ENCODE results near the gene ELK3. TPM values are rescaled to one million over a fixed set of nuclear protein-coding genes. Genes with fewer than 3 reads are reported as not detected.

The ELK3 gene
- total RNA-seq, 2 experiments from 2014 or later = 46.3 TPM

DNA sequence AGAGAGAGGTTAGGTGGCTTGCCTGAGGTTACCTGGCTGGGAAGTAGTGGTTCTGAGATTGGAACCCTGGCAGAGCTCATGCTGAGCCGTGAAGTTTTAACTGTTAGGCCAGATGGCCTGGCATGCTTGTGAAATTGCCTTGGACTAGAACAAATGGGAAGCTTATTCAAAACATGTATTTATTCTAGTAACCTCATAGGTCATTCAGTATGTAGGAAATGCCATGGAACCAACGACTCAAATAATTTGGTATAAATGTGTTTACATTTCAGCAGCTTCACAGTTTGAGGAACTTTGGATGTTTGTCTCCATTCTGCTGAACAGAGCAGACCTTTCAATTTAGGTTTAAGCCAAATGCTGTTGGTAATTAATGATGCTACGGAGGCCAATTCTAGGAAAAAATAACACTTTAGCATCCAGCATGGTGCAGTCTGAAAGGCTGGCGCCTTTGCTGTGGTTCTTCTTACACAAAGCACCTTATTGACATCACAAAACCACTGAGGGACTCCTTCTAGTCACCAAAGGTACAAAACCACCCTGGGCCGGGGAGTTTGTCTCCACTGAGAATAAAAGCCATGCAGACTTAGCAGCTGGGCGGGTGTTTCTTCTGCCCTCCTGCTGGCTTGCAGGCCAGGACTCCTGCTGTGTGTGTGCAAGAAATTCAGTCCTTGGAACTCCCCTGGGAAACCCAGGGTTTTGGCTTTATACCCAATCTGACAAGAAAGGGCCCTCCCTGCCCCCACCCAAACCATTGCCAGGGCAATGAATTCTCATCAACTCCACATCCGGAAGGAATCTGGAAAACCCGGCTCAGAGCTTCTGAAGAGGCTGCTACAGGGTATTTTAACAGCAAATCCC lies 64.2 kb downstream of the ELK3 start:
- CTCF ChIA-PET = interaction anchor here (0.9 to 1.4 kb wide), 3 partner anchors 143 to 259 kb away, joined by 3 to 5 read pairs (median 3); no protein-coding TSS in a partner anchor

DNA sequence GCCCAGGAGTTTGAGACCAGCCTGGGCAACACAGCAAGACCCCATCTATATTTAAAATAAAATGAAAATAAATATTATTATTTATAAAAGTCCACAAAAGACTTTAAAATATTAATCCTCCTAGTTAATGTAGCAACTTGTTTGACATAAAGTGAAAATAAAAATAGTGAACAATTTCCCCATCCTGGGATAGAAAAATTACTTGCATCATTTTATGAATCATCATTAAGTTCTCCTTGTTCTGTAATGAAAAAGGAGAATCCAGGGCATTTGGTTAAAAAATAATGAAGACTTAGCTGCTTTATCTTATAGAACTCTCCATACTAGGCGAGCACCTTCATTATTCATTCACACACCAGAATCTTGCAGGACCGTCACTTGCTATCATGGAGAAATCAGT lies 66.1 kb downstream of the ELK3 start:
- ChIA-PET POLR2A (no interaction called here), CTCF (interaction anchor here (0.5 to 1.8 kb wide), 3 partner anchors 9 to 257 kb away, joined by 3 to 6 read pairs (median 4); no protein-coding TSS in a partner anchor)
- Mint-ChIP-seq H3K9me3 (no peaks in the 10 kb centered on the region), H3K27ac (no peak overlapping the region), H3K4me1 (peaks cover 3% of the 10 kb centered on the region), H3K36me3 (ENCODE audit: low read depth) (peaks cover 55% of the 10 kb centered on the region), H3K4me3 (no peak overlapping the region), H3K27me3 (no peaks in the 10 kb centered on the region)
- DNase-seq = no peak

More for the DNA sequence above, 64.2 kb downstream of the ELK3 start:
- Mint-ChIP-seq H3K27ac (no peak overlapping the region), H3K36me3 (ENCODE audit: low read depth) (peaks cover 43% of the 10 kb centered on the region), H3K27me3 (no peaks in the 10 kb centered on the region), H3K9me3 (no peaks in the 10 kb centered on the region), H3K4me3 (no peak overlapping the region), H3K4me1 (peaks cover 7% of the 10 kb centered on the region)
- DNase-seq = peak; percentile 32
- POLR2A ChIA-PET = interaction anchor here (0.9 to 1.7 kb wide), 4 partner anchors 17 to 258 kb away, joined by 3 to 4 read pairs (median 3); no protein-coding TSS in a partner anchor

GRCh38 chr12:96260644-96261043 lies 66.5 kb downstream of the ELK3 start:
- Mint-ChIP-seq H3K9me3 (no peaks in the 10 kb centered on the region), H3K27ac (no peak overlapping the region), H3K27me3 (no peaks in the 10 kb centered on the region), H3K4me3 (no peak overlapping the region), H3K4me1 (peaks cover 2% of the 10 kb centered on the region), H3K36me3 (ENCODE audit: low read depth) (peaks cover 56% of the 10 kb centered on the region)
- no peak for DNase-seq
- ChIA-PET CTCF (interaction anchor here (0.5 to 1.8 kb wide), 3 partner anchors 9 to 256 kb away, joined by 3 to 6 read pairs (median 4); no protein-coding TSS in a partner anchor), POLR2A (no interaction called here)

- Mint-ChIP-seq H3K4me3 (no peak overlapping the region), H3K9me3 (no peaks in the 10 kb centered on the region), H3K27me3 (no peaks in the 10 kb centered on the region), H3K36me3 (ENCODE audit: low read depth) (peaks cover 62% of the 10 kb centered on the region), H3K4me1 (peaks cover 4% of the 10 kb centered on the region), H3K27ac (peak overlapping the region; percentile 17)
- POLR2A ChIA-PET = no interaction called here
- CTCF ChIA-PET = interaction anchor here (1.3 to 1.8 kb wide), 2 partner anchors 10 to 255 kb away, joined by 3 to 6 read pairs; no protein-coding TSS in a partner anchor
- DNase-seq = no peak
These were observed 67.4 kb downstream of the ELK3 start for GRCh38 chr12:96261557-96261956.

DNA sequence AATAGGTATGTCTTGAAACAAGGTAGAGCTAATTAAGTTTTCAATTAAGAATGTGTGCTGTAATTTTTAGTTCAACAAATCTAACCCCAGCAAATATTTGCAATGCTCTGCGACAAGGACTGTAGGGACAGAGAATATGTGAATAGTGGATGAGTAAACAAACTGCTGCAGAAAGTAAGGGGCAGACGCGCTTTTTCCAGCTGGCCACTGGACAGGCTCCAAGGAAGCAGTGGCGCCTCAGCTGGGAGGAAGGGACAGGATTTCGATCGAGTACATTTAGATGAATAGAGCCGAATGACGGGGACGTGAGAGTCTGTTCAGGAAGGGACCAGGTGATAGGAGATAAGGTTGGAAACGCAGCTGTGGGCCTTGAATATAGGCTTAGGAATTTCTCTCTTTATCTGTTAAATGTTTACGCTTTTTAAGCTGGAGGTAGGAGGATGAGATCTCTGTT lies 69.3 kb downstream of the ELK3 start:
- Mint-ChIP-seq H3K27ac (no peak overlapping the region), H3K4me3 (no peak overlapping the region), H3K4me1 (peaks cover 7% of the 10 kb centered on the region), H3K9me3 (no peaks in the 10 kb centered on the region), H3K36me3 (ENCODE audit: low read depth) (peaks cover 69% of the 10 kb centered on the region), H3K27me3 (no peaks in the 10 kb centered on the region)
- ChIA-PET POLR2A (interaction anchor here (1.0 to 1.5 kb wide), 3 partner anchors 9 to 138 kb away, joined by 3 to 7 read pairs (median 4); no protein-coding TSS in a partner anchor), CTCF (interaction anchor here (0.6 to 1.0 kb wide), 2 partner anchors 253 to 720 kb away, joined by 3 to 4 read pairs; no protein-coding TSS in a partner anchor)
- no peak for DNase-seq

DNA sequence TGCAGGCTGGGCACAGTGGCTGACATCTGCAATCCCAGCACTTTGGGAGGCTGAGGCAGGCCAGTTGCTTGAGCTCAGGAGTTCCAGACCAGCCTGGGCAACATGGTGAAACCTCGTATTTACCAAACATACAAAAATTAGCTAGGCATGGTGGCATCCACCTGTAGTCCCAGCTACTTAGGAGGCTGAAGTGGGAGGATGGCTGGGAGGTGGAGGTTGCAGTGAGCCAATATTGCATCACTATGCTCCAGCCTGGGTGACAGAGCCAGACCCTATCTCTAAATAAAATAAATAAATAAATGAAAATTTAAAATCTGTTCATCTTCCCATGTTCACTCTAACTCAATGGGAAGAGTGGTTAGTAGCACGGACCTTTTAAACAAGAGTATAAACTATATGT lies 71.2 kb downstream of the ELK3 start:
- no peak overlapping the region for H3K4me3 Mint-ChIP-seq
- CTCF ChIA-PET = interaction anchor here (1.2 to 2.9 kb wide), 3 partner anchors 50 to 252 kb away, joined by 3 to 8 read pairs (median 4); partner anchors contain the start of gene CDK17
- no peaks in the 10 kb centered on the region for H3K27me3 Mint-ChIP-seq
- POLR2A ChIA-PET = interaction anchor here (0.7 to 2.7 kb wide), 3 partner anchors 9 to 135 kb away, joined by 3 to 12 read pairs (median 8); partner anchors contain the start of gene CDK17
- H3K36me3 Mint-ChIP-seq (ENCODE audit: low read depth) = peaks cover 76% of the 10 kb centered on the region
- no peak overlapping the region for H3K27ac Mint-ChIP-seq
- H3K4me1 Mint-ChIP-seq = peaks cover 5% of the 10 kb centered on the region
- no peak for DNase-seq
- no peaks in the 10 kb centered on the region for H3K9me3 Mint-ChIP-seq

GRCh38 chr12:96265836-96266235 lies 71.7 kb downstream of the ELK3 start:
- ChIA-PET CTCF (interaction anchor here (1.2 to 2.9 kb wide), 3 partner anchors 51 to 251 kb away, joined by 3 to 8 read pairs (median 4); partner anchors contain the start of gene CDK17), POLR2A (interaction anchor here (0.7 to 2.7 kb wide), 3 partner anchors 10 to 134 kb away, joined by 3 to 12 read pairs (median 8); partner anchors contain the start of gene CDK17)
- Mint-ChIP-seq H3K36me3 (ENCODE audit: low read depth) (peaks cover 76% of the 10 kb centered on the region), H3K27ac (no peak overlapping the region), H3K9me3 (no peaks in the 10 kb centered on the region), H3K27me3 (no peaks in the 10 kb centered on the region), H3K4me1 (peaks cover 5% of the 10 kb centered on the region), H3K4me3 (no peak overlapping the region)
- no peak for DNase-seq

DNA sequence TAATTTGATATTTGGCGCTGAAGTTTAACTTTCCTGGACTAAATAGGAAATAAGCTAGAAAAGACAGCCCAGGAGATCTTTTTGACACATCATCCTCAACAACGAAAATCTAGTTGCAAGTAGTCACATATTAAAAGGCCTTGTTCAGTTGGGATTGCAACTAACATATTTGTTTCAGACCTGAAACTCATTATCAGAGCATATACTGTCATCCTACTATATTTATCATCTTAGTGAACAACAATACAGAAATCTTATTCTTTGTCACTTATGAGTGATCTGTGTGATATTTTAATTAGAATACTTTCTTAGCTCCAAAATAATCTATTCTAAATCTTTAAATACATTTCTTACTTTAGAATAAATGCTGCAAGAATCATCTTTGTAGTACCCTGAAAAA lies 72.1 kb downstream of the ELK3 start:
- POLR2A ChIA-PET = interaction anchor here (0.7 to 2.7 kb wide), 3 partner anchors 10 to 134 kb away, joined by 3 to 12 read pairs (median 8); partner anchors contain the start of gene CDK17

GRCh38 chr12:96271469-96272199 lies 77.5 kb downstream of the ELK3 start:
- H3K27me3 Mint-ChIP-seq = no peaks in the 10 kb centered on the region
- H3K27ac Mint-ChIP-seq = peak overlapping the region; percentile 31
- peaks cover 81% of the 10 kb centered on the region for H3K36me3 Mint-ChIP-seq (ENCODE audit: low read depth)
- H3K9me3 Mint-ChIP-seq = no peaks in the 10 kb centered on the region
- POLR2A ChIA-PET = interaction anchor here (1.1 kb wide), 1 partner anchor 130 kb away, joined by 3 read pairs; no protein-coding TSS in a partner anchor
- CTCF ChIA-PET = interaction anchor here (1.3 kb wide), 1 partner anchor 245 kb away, joined by 3 read pairs; no protein-coding TSS in a partner anchor
- no peak overlapping the region for H3K4me3 Mint-ChIP-seq
- H3K4me1 Mint-ChIP-seq = peaks cover 10% of the 10 kb centered on the region
- no peak for DNase-seq

More for the DNA sequence above, 72.1 kb downstream of the ELK3 start:
- Mint-ChIP-seq H3K4me1 (peaks cover 5% of the 10 kb centered on the region), H3K36me3 (ENCODE audit: low read depth) (peaks cover 74% of the 10 kb centered on the region), H3K27me3 (no peaks in the 10 kb centered on the region), H3K27ac (no peak overlapping the region), H3K4me3 (no peak overlapping the region), H3K9me3 (no peaks in the 10 kb centered on the region)
- CTCF ChIA-PET = interaction anchor here (1.2 to 2.9 kb wide), 3 partner anchors 51 to 251 kb away, joined by 3 to 8 read pairs (median 4); partner anchors contain the start of gene CDK17
- DNase-seq = no peak

DNA sequence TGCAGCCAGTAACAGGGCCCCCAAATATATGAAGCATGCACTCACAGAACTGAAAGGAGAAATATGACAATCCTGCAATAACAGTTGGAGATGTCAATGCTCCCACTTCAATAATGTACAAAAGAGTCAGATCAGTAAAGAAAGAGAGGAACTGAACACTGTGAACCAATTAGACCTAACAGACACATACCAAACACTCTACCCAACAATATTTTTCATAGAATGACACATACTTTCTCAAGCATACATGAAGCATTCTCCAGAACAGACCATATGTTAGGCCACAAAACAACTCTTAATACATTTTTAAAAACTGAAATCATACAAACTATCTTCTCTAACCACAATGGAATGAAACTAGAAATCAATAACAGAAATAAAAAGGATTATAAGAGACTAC lies 80.2 kb downstream of the ELK3 start:
- ChIA-PET CTCF (no interaction called here), POLR2A (no interaction called here)
- Mint-ChIP-seq H3K27me3 (no peaks in the 10 kb centered on the region), H3K36me3 (ENCODE audit: low read depth) (peaks cover 74% of the 10 kb centered on the region), H3K4me3 (no peak overlapping the region), H3K4me1 (peaks cover 7% of the 10 kb centered on the region), H3K9me3 (no peaks in the 10 kb centered on the region), H3K27ac (no peak overlapping the region)
- no peak for DNase-seq

DNA sequence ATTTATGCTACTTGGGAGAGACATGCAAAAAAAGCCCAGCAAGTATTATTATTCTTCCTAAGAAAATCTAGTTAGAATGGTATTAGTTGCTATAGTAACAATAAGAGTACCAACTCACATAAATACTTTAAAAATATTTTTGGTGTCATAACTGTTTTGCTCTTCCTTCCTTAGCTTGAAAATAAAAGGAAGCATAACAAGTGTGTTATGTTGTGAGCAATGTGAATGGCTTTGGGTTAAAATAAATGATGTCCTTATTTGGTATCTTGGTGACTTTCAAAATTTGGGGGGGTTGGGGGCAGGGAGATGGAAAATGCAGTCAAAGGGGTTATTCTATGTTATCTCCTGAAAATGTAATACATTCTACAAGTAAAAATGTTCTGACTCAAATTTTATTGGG lies 91.0 kb downstream of the ELK3 start:
- no peak for DNase-seq
- POLR2A ChIA-PET = interaction anchor here (1.0 to 1.1 kb wide), 2 partner anchors 114 to 115 kb away, joined by 3 read pairs; partner anchors contain the start of gene CDK17
- no peak overlapping the region for H3K4me3 Mint-ChIP-seq
- no peaks in the 10 kb centered on the region for H3K27me3 Mint-ChIP-seq
- CTCF ChIA-PET = interaction anchor here (0.7 kb wide), 1 partner anchor 9 kb away, joined by 3 read pairs; no protein-coding TSS in a partner anchor
- no peaks in the 10 kb centered on the region for H3K9me3 Mint-ChIP-seq
- no peak overlapping the region for H3K27ac Mint-ChIP-seq
- peaks cover 8% of the 10 kb centered on the region for H3K4me1 Mint-ChIP-seq
- H3K36me3 Mint-ChIP-seq (ENCODE audit: low read depth) = peaks cover 73% of the 10 kb centered on the region

GRCh38 chr12:96289067-96289466 lies 94.9 kb downstream of the ELK3 start:
- H3K9me3 Mint-ChIP-seq = no peaks in the 10 kb centered on the region
- no peak overlapping the region for H3K27ac Mint-ChIP-seq
- H3K4me3 Mint-ChIP-seq = no peak overlapping the region
- H3K27me3 Mint-ChIP-seq = no peaks in the 10 kb centered on the region
- no peak for DNase-seq
- CTCF ChIA-PET = no interaction called here
- peaks cover 8% of the 10 kb centered on the region for H3K4me1 Mint-ChIP-seq
- POLR2A ChIA-PET = no interaction called here
- H3K36me3 Mint-ChIP-seq (ENCODE audit: low read depth) = peaks cover 63% of the 10 kb centered on the region

Measured in activated CD4-positive, alpha-beta memory T cell treated with anti-CD3 and anti-CD28 coated beads, Interleukin-2, amount 10 ng/mL, durations not matched to agents 7 days and 5 days (primary cell).